NCI-H69 (cell line): ENCODE results near the gene TBPL1.
"Not testable (repeated sequence)": the region's sequence is repeated elsewhere in the genome, so short reads cannot be mapped to it uniquely, and the experiment has no call there.

ENCODE experiments used
- DNase-seq: peaks from one replicate; lab custom pipeline; 2025; lab: John Stamatoyannopoulos, UW

Gene TBPL1

DNA sequence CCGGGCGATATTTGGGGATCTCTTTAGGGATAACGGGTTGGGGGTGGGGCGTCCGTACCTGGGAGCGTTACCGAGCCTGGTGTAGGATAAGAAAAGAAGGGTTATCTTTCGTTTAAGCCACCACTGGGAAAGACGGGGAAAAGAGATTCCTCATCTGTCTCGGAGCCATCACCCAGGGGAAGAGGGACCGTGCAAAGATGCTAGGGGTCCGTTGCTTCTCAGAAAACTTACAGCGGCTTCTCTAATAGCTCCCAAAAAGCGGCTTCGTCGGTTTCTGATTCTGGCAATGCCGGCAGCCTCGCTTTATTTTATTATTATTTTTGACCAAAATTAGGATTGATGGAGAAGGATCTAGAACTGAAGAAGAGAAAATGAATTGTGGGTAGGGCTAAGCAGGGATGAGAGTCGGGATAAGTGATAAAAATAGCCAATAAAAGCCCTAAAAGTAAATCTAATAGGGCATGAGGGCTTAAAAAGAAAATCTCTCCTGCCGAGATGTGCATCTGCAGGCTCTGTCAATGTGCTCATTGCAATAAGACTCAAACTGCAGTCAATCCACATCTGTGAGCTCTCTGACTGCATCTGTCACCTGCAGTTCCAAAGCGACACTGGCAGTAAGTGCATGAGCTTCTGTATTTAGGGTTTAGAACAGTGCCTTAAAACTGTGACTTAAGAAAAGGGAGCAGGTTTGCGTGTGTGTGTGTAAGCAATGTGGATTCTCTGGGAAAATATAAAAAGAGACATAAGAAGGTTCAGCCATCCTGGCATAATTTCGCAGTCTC is 801 bp downstream of the TBPL1 start:
- peak; percentile 67 for DNase-seq

DNA sequence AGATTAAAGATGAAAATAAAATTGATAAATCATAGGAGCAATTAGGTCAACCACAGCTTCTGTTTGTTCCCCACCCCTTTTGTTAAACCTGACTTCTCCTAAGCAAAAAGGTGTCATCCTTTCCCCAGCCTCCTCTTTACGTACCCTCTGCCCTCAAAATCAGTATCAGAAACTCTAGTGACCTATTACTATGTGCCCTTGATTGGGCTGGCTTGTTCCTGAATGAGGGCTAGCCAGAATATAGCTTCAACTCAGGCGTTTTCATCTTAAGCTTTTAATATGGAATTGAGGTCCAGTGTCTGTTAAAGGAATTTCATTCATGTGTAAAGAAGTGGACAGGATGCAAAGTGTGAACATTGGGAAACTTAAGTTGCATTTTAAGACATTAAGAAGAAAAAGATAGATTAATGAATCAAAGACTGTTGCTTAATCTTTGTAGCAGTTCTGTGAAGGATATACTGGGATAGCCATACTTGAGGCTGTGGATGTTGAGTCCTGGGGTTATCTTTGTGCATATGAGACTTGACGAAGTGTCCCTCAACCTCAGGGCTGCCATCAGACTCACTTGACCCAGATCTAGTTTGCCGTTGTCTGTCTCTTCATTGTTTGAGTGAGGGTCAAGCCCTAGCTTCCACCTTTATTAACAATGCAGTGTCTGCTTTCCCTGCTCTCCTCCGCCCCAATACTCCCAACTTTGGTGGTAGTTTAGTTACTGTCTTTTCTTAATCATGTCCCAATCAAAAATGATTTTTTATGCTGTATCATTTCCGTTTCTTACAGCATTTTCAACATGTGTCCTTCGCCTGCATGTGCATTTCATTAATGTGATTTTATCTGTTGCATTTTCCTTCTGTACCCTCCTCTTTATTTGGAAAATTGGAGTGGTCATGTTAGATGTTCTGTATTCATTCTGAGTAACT is 1.9 kb downstream of the TBPL1 start:
- DNase-seq, result peak; percentile 49

DNA sequence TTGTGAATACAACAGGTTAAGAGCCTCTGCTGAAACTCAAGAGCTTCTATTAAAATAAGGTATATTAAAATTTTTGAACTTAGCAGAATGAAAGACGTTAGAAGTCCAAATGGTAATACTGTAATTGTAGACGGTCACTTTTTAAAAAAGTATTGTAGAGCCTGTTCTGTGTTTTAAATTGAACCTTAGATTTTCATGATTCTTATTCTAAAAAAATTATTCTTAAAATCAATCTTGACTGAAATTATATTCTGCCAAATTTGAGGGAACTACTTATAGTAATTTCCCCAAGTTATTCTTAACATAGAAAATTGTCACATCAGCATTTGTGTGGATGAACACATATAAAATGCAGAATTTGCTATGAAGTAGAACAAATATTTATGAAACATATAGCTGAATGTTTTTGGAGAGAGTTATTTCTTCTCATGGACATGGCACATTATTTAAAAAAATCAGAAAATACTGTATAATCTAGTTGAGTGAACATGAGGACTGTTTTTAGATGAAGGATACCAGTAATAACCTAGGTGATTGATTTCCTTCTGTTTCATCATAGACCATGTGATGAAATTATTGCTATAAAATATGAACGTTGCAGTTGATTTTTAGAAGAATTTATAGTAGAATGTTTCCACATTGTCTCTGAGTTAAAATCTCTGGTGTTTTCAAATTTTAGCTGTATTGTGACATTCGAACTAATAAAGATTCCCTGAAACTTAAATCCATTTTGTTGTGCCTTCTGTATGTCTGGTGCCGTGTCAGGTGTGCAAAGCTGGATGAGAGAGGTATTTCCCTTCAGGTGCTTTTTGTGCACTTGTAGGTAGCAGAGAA is 2.8 kb downstream of the TBPL1 start:
- peak; percentile 61 for DNase-seq

DNA sequence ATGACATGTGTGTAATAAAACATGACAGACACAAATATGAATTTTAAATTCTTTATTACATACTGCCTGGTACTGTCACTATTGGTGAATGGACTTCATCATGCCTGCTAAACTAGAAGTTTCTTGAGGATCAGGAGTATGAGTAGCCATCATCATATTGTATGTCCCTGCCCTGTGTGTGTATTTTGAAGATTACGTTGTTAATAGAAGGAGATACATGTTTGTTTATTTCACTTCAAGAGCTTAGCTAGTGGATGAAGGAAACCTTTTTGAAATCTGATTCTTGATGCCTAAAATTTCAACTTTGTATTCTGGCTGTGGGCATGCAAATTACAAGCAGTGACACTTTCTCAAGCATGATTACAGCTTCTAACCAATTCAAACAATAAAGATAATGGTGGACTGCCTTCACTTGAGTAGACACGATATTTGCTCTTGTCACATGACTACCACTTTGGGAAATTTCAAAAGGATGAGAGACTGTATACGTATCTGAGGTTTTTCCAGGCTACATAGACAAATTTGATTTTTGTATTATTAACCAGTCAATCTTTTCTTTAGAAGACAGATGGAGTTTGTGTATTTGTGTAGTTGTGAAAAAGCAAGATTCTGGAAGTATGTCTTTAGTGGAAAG is 3.5 kb downstream of the TBPL1 start:
- peak; percentile 84 for DNase-seq

DNA sequence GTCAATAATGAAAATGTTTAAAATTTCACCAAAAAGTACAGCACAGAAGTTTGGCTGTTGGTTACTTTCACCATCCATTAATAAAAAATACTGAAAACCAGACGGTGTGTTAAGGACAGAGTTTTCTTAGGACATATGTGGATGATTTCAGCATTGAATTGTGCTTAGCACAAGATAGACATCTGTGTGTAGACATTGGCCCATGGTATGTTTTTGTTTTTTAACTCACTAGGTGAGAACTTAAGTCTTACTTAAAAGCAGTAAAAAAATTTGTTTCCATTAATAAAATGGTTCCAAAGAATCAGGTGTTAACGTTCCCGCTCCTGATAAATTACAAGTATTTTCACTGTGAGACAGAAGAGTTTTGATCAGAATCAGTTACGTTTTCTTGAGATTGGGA is 4.2 kb downstream of the TBPL1 start:
- no peak for DNase-seq

DNA sequence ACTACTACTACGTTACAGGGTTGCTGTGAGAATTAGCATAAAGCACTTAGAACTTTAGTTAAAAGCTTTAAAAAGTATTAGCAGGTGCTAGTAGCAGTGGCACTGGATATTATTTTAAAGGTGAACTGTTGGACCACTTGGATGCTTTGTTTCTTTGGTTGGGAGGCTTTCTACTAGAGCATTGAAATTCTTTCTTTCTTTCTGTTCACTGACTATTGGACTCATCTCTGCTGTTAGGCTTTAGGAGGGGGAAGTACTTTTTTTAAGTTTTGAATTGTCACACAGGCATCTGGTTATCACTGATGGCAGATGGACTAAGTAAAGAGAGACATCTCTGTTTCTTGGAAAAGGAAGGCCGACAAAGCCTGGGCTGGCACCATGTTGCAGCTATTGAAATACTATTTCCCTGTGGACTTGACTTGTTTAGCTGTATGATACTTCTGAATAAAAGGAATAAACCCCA is 4.8 kb downstream of the TBPL1 start:
- peak; percentile 50 for DNase-seq

DNA sequence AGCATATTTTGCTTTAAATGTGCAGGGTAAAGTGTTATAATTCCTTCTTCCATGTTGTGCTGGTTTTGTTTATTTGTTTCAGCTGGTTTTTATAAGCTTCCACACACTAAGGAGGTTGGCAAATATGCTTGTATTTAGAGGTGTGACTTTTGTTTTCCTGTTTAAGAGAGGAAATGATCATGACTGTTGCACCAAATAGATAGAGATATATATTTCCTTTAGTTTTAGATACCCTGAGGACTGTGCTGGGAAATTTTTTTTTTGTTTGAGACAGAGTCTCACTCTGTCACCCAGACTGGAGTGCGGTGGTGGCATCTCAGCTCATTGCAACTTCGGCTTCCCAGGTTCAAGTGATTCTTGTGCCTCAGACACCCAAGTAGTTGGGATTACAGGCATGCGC is 5.8 kb downstream of the TBPL1 start:
- no peak for DNase-seq

DNA sequence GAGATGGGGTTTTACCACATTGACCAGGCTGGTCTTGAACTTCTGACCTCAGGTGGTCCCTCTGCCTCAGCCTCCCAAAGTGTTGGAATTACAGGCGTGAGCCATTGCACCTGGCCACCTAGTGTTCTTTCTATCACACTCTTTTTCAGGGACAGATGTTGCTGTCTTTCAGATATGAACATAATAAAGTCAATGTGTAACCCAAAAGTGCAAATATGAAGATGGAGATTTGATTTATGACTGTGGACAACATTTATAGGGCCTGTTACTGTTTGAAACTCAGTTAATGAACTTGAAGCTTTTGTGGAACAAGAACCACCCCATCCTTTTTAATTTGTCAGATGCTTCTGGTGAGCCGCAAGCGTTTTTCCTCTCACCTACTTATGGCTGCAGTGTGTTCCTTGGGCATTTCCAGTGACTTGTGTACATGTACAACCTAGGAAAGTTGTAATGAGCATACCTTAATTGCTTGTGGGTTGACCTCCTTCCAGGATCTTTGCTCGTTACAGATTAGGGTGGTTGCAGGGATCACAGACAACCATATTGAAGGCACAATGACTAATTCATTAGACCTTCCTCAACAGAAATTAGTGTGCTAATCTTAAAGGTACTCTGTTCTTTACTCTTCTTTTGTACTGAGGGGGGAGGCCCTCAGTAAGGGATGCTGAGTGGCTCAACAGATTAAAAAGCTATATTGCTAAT is 6.8 kb downstream of the TBPL1 start:
- DNase-seq, result peak; percentile 60

DNA sequence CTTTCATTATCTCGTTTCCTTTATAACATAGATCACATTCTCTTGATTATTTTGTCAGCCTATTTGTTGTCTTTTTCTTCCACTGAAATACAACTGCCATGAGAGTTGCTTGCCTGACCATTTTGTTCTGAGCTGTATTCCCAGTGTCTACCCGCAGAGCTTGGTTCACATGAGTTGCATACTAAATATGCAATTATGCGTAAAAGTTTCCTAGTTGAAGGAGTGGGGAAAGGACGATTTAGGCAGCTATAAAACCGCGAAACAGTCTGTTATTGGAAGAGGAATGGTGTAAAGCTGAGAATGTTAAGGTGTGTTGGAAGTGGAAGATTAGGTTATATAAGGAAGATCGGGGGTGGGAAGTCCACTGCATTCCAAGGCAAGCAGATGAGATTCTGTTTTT is 8.8 kb downstream of the TBPL1 start:
- no peak for DNase-seq

DNA sequence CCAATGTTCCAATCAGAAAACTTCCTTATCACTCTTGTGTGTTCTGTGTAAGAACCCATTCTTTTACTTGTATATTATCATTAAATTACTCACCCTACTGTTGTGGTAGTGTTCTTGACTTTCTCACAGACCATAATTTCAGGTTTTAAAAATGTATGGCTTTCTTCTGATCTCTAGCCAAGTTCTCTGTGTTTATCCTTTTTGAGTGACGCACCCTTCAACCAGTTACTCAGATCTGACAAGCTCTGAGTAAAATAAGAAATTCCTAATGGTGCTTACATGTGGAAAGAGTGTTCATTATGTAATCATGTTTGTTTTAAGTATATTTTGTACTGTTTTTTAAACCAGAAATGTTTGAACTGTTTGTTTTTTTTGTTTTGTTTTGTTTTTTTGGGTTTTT is 11.0 kb downstream of the TBPL1 start:
- DNase-seq, result no peak

DNA sequence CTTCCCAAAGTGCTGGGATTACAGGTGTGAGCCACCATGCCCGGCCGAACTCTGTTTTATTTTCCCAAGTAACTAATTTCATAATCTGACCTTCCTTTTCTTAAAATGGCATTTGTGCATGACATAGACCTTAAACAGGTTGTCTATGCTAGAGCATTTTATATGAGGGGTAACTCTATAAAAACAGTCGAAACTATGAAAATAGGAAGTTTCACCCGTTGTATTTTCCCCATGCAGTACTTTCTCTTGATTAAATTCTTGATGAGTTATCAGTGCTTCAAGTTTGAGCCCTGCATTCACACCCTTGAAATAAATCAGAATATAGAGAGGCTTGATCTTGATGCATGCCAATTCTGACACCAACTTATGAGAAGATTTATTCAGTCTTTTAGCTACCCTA is 11.7 kb downstream of the TBPL1 start:
- DNase-seq, result no peak

DNA sequence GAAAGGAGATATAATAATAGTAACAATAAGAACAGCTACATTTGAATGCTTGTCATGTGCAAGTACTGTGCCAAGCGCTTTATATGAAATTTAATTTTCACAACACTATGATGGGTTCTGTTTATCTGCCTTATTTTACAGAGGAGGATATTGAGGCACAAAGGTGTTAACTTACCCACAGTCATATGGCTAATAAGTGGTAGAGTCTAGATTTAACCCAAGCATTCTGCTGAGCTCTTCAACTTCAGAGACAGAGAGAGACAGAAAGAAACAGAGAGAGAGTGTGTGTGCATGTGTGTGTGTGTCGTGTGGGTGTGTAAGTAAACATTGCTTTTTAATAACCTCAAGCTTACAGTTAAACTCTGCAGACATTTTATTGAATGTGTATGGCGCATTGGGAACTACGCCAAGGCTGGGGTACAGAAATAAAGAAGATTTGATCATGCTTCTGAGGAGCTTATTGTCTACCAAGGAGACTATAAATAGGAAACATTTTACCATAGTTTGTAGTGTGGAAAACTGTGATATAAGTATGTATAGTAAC is 12.9 kb downstream of the TBPL1 start:
- peak; percentile 74 for DNase-seq

DNA sequence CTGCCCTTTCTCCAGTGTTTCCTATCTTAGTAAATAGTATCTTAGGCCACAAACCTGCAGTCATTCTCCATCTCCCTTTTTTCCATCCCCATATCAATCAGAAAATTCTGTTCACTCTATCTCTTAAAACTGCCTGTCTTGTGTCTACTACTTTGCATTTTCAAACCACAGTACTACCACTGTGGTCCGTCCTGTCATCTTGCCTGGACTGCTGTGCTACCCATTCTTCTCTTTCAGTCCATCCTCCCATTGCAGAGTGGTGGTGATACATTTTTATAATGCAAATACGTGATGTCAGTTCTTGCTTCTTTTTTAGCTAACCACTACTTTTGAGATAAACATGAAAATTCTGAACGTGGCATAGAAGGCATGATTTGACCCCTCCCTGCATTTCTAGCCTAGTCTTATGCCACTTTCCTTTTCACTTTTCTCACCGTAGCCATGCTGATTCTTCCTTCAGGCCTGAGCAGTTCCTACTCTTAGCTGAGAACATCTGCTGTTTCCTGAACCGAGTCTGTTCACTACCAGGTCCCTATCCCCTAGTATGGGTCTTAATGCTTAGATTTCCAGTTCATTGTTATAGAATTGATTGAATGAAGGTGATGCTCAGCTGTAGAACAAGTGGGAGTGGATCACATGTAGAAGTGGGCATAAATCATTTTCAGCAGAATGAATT is 13.8 kb downstream of the TBPL1 start:
- peak; percentile 59 for DNase-seq

DNA sequence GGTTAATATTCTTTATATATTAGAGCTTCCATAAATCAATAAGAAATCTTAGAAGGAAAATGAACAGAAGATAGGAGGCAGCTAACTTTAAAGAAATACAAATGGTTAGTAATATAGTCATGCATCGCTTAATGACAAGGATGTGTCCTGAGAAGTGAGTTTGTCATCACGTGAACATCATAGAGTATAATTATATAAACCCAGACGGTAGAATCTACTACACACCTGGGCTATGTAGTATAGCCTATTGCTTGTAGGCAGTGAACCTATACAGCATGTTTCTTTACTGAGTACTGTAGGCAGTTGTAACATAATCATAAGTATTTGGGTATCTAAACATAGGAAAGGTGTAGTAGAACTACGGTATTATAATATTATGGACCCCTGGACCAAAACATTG is 14.3 kb downstream of the TBPL1 start:
- DNase-seq, result peak; percentile 48

DNA sequence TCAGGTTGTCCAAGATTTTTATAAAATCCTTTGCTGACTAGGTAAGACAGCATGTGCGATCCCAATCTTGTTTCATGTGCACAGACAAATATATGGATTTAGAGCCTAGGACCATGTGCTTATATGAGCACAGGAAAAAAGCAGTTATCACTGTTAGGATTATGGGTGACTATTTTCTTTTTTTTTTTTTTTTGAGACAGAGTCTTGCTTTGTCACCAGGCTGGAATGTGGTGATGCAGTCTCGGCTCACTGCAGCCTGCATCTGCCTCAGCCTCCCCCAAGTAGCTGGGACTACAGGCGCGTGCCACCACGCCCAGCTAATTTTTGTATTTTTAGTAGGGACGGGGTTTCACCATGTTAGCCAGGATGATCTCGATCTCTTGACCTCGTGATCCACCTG is 14.8 kb downstream of the TBPL1 start:
- DNase-seq, result not testable (repeated sequence)

DNA sequence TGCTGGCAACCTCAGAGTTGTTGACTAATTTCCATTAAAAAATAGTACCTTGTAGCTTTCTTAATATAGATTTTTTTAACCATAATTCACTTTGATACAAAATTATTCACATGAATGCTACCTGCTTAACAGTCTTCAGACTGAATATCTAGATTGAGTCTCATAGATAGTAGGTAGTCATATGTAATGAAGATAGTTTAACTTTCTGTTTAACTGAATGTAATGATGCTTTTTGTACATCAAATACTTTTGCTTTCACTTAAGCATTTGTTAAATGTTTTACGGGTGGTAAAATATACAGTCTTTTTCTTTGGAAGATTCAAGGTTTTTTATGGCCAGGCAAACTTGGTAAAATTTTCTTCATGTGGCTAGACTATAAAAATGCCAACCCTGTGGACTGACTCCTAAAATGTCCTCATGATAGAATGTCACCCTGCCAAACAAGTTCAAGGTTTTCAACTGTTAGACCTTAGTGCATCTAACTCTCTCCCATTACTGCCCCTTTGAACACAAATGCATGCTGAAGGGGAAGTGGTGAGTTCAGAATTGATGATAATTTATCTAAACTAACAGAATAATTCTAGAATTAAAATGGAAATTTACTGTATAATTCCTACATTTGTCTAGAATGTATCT is 16.4 kb downstream of the TBPL1 start:
- DNase-seq, result peak; percentile 21

DNA sequence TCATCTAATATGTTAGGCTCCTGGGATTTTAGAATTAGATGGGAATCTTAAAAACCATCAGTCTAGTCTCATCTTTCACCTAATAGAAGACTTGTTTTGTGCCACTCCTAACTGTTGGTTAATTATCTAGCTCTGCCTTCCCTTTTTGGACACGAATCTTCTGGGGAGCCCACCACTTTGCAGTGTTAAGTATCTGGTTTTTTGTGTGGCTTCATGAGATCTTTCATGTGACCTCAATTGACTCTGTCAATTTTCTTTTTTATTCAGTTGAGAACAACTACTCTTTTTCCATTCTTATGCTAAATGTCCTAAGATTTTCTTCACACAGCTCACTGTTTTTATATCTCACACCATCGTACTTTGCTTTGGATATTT is 16.9 kb downstream of the TBPL1 start:
- DNase-seq, result no peak

DNA sequence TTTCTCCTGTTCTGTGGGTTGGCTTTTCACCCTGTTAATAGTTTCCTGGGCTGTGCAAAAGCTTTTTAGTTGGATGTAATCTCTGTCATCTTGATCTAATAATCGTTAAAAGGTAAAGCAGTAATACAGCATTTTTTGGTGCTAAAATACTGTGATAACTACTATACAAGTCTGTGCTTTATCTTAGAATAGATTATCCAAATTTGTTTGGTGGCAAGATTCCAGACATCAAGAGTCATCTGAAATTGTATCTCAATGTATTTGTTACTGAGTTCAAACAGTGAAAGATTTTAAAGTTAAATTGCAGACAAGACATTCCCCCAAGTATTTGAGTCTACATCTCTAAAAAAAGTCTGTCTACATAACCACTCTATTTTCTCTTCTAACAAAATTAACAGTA is 18.8 kb downstream of the TBPL1 start:
- DNase-seq, result no peak

DNA sequence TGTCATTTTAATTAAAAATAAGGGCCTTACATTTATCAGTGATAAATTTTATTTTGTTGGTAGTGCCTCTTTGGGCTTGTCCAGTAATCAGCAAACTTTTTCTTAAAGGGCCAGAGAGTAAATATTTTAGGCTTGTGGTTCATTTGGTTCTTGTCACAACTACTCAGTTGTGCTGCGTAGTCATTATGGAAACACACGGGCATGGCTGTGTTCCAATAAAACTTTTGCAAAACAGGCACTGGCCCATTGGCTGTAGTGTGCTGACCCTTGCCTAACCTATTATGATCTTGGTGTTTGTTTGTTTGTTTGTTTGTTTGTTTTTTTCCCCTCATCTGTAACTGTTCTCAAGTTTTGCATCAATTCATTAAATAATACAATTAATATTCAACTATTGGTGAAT is 19.4 kb downstream of the TBPL1 start:
- DNase-seq, result peak; percentile 31
